Astrocyte (in vitro differentiated cells and primary cell): Measurements from ENCODE around the gene LY86.

Experiments used
- EZH2 ChIP-seq: IDR thresholded peaks from 2 replicates; pipeline ENCODE4 v1.6.1; 2012; ENCODE audit warnings: mild to moderate bottlenecking, low read length, inconsistent platforms; ENCODE audit not compliant: insufficient read depth
- TF ChIP-seq, protein P1 (sequence below): IDR thresholded peaks from 2 replicates; pipeline ENCODE4 v1.5.1; 2011; ENCODE audit warnings: low read depth, mild to moderate bottlenecking, inconsistent platforms, low read length, moderate library complexity; ENCODE audit not compliant: insufficient read depth

- TF ChIP-seq, protein P1, sequence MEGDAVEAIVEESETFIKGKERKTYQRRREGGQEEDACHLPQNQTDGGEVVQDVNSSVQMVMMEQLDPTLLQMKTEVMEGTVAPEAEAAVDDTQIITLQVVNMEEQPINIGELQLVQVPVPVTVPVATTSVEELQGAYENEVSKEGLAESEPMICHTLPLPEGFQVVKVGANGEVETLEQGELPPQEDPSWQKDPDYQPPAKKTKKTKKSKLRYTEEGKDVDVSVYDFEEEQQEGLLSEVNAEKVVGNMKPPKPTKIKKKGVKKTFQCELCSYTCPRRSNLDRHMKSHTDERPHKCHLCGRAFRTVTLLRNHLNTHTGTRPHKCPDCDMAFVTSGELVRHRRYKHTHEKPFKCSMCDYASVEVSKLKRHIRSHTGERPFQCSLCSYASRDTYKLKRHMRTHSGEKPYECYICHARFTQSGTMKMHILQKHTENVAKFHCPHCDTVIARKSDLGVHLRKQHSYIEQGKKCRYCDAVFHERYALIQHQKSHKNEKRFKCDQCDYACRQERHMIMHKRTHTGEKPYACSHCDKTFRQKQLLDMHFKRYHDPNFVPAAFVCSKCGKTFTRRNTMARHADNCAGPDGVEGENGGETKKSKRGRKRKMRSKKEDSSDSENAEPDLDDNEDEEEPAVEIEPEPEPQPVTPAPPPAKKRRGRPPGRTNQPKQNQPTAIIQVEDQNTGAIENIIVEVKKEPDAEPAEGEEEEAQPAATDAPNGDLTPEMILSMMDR: no peak
- no peak for TF ChIP-seq EZH2
Observed at GRCh38 chr6:6651335-6651734, 62.8 kb downstream of the LY86 start.
